ENCODE results near the gene SLC10A7. TPM values are rescaled to one million over a fixed set of nuclear protein-coding genes. Genes with fewer than 3 reads are reported as not detected.

The SLC10A7 gene
- total RNA-seq, 1 donor from 2014 or later = 6.1 TPM

DNA sequence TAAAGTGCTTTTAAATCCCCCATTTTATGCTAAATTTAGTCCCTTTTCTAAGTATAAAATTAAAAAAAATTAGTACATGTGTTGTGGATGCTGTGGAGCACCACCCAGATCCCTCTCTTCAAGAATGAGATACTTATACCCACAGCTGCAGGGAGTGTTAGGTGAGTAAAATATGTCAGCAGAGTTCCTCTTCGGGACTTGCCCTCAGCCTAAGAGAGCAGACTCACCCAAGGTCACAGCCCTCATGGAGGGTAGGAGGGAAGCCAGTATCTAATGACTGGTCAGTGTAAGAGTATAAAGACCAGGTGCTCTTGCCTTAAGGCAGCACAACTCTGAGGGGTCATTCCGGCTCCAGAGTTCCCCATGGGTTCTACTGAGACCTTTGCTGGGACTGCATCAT lies 218.9 kb downstream of the SLC10A7 start:
- TF ChIP-seq, protein P1, sequence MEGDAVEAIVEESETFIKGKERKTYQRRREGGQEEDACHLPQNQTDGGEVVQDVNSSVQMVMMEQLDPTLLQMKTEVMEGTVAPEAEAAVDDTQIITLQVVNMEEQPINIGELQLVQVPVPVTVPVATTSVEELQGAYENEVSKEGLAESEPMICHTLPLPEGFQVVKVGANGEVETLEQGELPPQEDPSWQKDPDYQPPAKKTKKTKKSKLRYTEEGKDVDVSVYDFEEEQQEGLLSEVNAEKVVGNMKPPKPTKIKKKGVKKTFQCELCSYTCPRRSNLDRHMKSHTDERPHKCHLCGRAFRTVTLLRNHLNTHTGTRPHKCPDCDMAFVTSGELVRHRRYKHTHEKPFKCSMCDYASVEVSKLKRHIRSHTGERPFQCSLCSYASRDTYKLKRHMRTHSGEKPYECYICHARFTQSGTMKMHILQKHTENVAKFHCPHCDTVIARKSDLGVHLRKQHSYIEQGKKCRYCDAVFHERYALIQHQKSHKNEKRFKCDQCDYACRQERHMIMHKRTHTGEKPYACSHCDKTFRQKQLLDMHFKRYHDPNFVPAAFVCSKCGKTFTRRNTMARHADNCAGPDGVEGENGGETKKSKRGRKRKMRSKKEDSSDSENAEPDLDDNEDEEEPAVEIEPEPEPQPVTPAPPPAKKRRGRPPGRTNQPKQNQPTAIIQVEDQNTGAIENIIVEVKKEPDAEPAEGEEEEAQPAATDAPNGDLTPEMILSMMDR (IDR thresholded peaks at IDR 0.05; ENCODE audit: insufficient read depth, low read length, poor library complexity, severe bottlenecking) = no peak
- Histone ChIP-seq H3K4me3 (ENCODE audit: low read depth, low read length) (no peak overlapping the region), H3K27me3 (ENCODE audit: control insufficient read depth, insufficient read depth, low read length) (no peaks in the 10 kb centered on the region), H3K36me3 (ENCODE audit: control insufficient read depth, insufficient read depth, low read length) (no peaks in the 10 kb centered on the region)
- no peak for DNase-seq (ENCODE audit: low read depth)

DNA sequence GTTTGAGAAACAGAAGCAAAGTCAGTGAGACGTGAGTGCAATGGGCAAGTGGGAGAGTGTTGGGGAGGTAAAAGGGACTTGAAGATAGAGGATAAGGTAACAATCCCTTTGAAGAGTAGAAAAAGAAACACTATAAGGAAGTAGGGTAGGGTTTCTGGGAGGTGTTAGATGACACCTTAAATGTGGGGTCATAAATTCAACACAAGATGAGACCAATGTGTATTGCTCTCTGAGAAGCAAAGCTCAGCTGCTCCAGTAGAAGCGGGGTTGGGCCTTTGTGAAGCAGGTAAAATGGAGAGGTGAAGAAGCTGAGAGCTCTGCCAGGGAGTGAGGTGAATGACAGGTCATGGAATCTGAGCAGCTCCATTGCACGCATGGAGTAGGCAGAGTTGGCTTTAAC lies 222.1 kb downstream of the SLC10A7 start:
- TF ChIP-seq, protein P1 (IDR thresholded peaks at IDR 0.05; ENCODE audit: insufficient read depth, low read length, poor library complexity, severe bottlenecking) = no peak
- no peak for DNase-seq (ENCODE audit: low read depth)
- H3K4me3 ChIP-seq (ENCODE audit: low read depth, low read length) = no peak overlapping the region
- H3K36me3 ChIP-seq (ENCODE audit: control insufficient read depth, insufficient read depth, low read length) = no peaks in the 10 kb centered on the region
- no peaks in the 10 kb centered on the region for H3K27me3 ChIP-seq (ENCODE audit: control insufficient read depth, insufficient read depth, low read length)

DNA sequence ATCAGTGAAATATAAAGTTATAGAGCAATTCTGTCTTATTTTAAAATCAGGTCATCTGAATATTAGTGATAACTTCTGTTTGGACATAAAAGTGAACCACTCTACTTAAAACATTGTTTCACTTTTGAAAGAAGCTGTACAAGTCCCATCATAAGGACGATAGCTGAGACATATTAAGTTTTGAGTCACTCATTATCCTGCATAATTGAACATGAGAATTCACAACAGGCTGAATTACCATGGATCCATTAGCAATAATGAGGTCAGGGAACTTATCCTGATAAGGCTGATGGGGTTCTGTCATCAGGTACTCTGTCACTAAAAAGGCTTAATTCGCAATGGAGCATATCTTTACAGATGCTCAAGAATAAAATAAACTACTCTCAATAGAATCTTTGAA lies 227.0 kb downstream of the SLC10A7 start:
- no peak overlapping the region for H3K4me3 ChIP-seq (ENCODE audit: low read depth, low read length)
- TF ChIP-seq, protein P1 (IDR thresholded peaks at IDR 0.05; ENCODE audit: insufficient read depth, low read length, poor library complexity, severe bottlenecking) = no peak
- no peak for DNase-seq (ENCODE audit: low read depth)
- no peaks in the 10 kb centered on the region for H3K36me3 ChIP-seq (ENCODE audit: control insufficient read depth, insufficient read depth, low read length)
- H3K27me3 ChIP-seq (ENCODE audit: control insufficient read depth, insufficient read depth, low read length) = no peaks in the 10 kb centered on the region

DNA sequence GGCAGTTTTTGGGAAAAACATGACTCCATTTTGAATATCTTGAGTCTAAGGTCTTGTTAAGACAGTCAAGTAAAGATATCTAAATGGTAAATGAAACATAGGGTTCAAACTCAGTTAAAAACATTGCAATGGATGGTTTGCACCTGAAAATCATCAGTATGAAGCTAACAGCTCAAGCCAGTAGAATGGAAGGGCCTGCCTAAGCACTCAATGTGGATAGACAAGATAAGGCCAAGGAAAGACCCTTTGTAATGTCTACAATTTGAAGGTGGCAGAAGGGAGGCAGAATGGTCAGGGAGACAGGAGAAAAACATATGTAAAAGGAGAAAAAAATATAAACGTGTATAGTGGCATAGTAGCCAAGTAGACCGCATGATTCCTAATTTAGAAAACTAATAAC lies 229.2 kb downstream of the SLC10A7 start:
- no peaks in the 10 kb centered on the region for H3K27me3 ChIP-seq (ENCODE audit: control insufficient read depth, insufficient read depth, low read length)
- TF ChIP-seq, protein P1 (IDR thresholded peaks at IDR 0.05; ENCODE audit: insufficient read depth, low read length, poor library complexity, severe bottlenecking) = no peak
- H3K36me3 ChIP-seq (ENCODE audit: control insufficient read depth, insufficient read depth, low read length) = no peaks in the 10 kb centered on the region
- H3K4me3 ChIP-seq (ENCODE audit: low read depth, low read length) = no peak overlapping the region
- DNase-seq (ENCODE audit: low read depth) = no peak

DNA sequence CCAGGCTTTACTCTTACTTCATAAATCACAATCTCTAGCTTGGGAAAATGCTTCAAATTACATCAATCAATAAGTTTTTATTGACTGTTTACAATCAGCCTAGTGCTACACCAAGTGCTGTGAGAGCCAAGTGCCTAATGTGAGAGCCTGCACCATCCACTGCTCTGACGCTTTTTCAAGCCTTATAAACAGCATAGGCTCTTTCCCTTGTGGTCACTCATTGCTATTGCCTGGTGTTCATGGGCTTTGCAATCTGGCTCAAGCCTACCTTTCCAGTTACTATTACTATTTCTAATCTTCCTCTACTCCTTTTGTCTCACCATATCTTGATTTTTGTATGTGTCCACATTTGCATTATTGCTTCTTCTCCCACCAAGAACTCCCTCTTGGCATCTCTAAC lies 230.4 kb downstream of the SLC10A7 start:
- Histone ChIP-seq H3K27me3 (ENCODE audit: control insufficient read depth, insufficient read depth, low read length) (no peaks in the 10 kb centered on the region), H3K36me3 (ENCODE audit: control insufficient read depth, insufficient read depth, low read length) (peaks cover 2% of the 10 kb centered on the region), H3K4me3 (ENCODE audit: low read depth, low read length) (no peak overlapping the region)
- DNase-seq (ENCODE audit: low read depth) = no peak
- TF ChIP-seq, protein P1 (IDR thresholded peaks at IDR 0.05; ENCODE audit: insufficient read depth, low read length, poor library complexity, severe bottlenecking) = no peak

DNA sequence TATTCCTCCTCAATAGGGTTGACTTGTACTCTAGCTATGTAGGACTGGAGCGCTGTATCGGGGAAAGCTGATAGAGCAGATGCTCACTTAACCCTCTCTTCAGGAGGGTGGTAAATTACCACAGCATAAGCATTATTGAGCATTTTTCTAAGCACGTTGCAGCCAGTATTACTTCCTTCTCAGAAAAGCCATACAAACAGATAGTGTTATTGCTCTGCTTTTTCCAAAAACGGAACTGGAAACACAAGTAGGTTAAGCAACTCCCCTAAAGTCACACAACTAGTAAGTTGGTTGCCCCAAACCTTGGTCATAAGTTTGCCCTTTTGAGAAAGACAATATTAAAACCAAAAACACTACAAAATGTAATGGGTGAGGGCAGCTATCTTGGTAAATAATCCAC lies 233.5 kb downstream of the SLC10A7 start:
- no peak for DNase-seq (ENCODE audit: low read depth)
- peaks cover 3% of the 10 kb centered on the region for H3K36me3 ChIP-seq (ENCODE audit: control insufficient read depth, insufficient read depth, low read length)
- TF ChIP-seq, protein P1 (IDR thresholded peaks at IDR 0.05; ENCODE audit: insufficient read depth, low read length, poor library complexity, severe bottlenecking) = no peak

More for the DNA sequence above, 233.5 kb downstream of the SLC10A7 start:
- no peak overlapping the region for H3K4me3 ChIP-seq (ENCODE audit: low read depth, low read length)
- no peaks in the 10 kb centered on the region for H3K27me3 ChIP-seq (ENCODE audit: control insufficient read depth, insufficient read depth, low read length)

Data from kidney epithelial cell (primary cell).